HEK293 (cell line): ENCODE results near the gene CEP63.

Source experiments
- KLF16 ChIP-seq: fragments of 450-650 bp; formaldehyde crosslinking; IDR thresholded peaks from 2 replicates; pipeline ENCODE4 v1.5.1; 2017; ENCODE audit warnings: missing biosample characterization, missing genetic modification characterization
- REST ChIP-seq: fragments of 450-650 bp; formaldehyde crosslinking; IDR thresholded peaks from 2 replicates; pipeline ENCODE4 v1.5.1; 2016; ENCODE audit warnings: missing biosample characterization, missing genetic modification characterization
- SCRT1 ChIP-seq: fragments of 450-650 bp; formaldehyde crosslinking; IDR thresholded peaks from 2 replicates; pipeline ENCODE4 v1.5.1; 2016; ENCODE audit warnings: missing biosample characterization, missing genetic modification characterization, borderline replicate concordance
- ZBTB11 ChIP-seq: fragments of 450-650 bp; formaldehyde crosslinking; conservative IDR thresholded peaks from 2 replicates; pipeline ENCODE4 v1.5.1; 2016; ENCODE audit warnings: low read depth, missing biosample characterization, missing genetic modification characterization
- ZBTB48 ChIP-seq: fragments of 450-650 bp; formaldehyde crosslinking; IDR thresholded peaks from 2 replicates; pipeline ENCODE4 v1.5.1; 2016; ENCODE audit warnings: missing biosample characterization, missing genetic modification characterization
- ZNF114 ChIP-seq: fragments of 450-650 bp; formaldehyde crosslinking; IDR thresholded peaks from 2 replicates; pipeline ENCODE4 v1.5.0; 2017; ENCODE audit warnings: missing biosample characterization, missing genetic modification characterization
- ZNF311 ChIP-seq: fragments of 450-650 bp; formaldehyde crosslinking; IDR thresholded peaks from 2 replicates; pipeline ENCODE4 v1.5.1; 2017; ENCODE audit warnings: missing biosample characterization, missing genetic modification characterization, borderline replicate concordance
- ZNF335 ChIP-seq: fragments of 450-650 bp; formaldehyde crosslinking; conservative IDR thresholded peaks from 2 replicates; pipeline ENCODE4 v1.5.1; 2016; ENCODE audit warnings: missing biosample characterization, missing genetic modification characterization
- ZNF514 ChIP-seq: fragments of 450-650 bp; formaldehyde crosslinking; IDR thresholded peaks from 2 replicates; pipeline ENCODE4 v1.5.1; 2016; ENCODE audit warnings: missing biosample characterization, missing genetic modification characterization
- ZNF777 ChIP-seq: fragments of 450-650 bp; formaldehyde crosslinking; IDR thresholded peaks from 2 replicates; pipeline ENCODE4 v1.5.1; 2017; ENCODE audit warnings: missing biosample characterization, missing genetic modification characterization, borderline replicate concordance
- TF ChIP-seq, protein P1 (sequence below): fragments of 450-650 bp; formaldehyde crosslinking; IDR thresholded peaks from 2 replicates; pipeline ENCODE4 v1.5.1; 2016; ENCODE audit warnings: missing biosample characterization, missing genetic modification characterization

- TF ChIP-seq ZBTB48 = no peak
- TF ChIP-seq ZNF311 (tag by site-specific recombination) = no peak
- TF ChIP-seq ZBTB11 = no peak
- TF ChIP-seq ZNF777 (tag by site-specific recombination) = no peak
- no peak for TF ChIP-seq ZNF514 (tag by site-specific recombination)
- TF ChIP-seq ZNF335 = no peak
- TF ChIP-seq SCRT1 (tag by site-specific recombination) = no peak
- no peak for TF ChIP-seq ZNF114
- no peak for TF ChIP-seq REST (tag by site-specific recombination)
- TF ChIP-seq, protein P1, sequence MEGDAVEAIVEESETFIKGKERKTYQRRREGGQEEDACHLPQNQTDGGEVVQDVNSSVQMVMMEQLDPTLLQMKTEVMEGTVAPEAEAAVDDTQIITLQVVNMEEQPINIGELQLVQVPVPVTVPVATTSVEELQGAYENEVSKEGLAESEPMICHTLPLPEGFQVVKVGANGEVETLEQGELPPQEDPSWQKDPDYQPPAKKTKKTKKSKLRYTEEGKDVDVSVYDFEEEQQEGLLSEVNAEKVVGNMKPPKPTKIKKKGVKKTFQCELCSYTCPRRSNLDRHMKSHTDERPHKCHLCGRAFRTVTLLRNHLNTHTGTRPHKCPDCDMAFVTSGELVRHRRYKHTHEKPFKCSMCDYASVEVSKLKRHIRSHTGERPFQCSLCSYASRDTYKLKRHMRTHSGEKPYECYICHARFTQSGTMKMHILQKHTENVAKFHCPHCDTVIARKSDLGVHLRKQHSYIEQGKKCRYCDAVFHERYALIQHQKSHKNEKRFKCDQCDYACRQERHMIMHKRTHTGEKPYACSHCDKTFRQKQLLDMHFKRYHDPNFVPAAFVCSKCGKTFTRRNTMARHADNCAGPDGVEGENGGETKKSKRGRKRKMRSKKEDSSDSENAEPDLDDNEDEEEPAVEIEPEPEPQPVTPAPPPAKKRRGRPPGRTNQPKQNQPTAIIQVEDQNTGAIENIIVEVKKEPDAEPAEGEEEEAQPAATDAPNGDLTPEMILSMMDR (tag by site-specific recombination) = no peak
- no peak for TF ChIP-seq KLF16 (tag by site-specific recombination)
Observed at GRCh38 chr3:134605556-134605955, 119.7 kb downstream of the CEP63 start.
